MG63 (cell line): ENCODE measurements around the gene OR10J4. TPM values are rescaled to one million over a fixed set of nuclear protein-coding genes. Genes with fewer than 3 reads are reported as not detected.
"Not testable (repeated sequence)": the region's sequence is repeated elsewhere in the genome, so short reads cannot be mapped to it uniquely, and the experiment has no call there.

Source experiments
- DNase-seq: peaks from one replicate; pipeline ENCODE4 v3.0.0-alpha.2; 2020
- H3K27me3 ChIP-seq: fragments of 250-450 bp; sonication (Bioruptor Pico); 2 replicates; pipeline ENCODE4 v1.5.1; 2020; ENCODE audit warnings: mild to moderate bottlenecking, moderate library complexity
- H3K36me3 ChIP-seq: fragments of 250-450 bp; sonication (Bioruptor Pico); 2 replicates; pipeline ENCODE4 v1.5.1; 2020; ENCODE audit warnings: mild to moderate bottlenecking, moderate library complexity
- H3K4me3 ChIP-seq: fragments of 250-450 bp; sonication (Bioruptor Pico); 2 replicates; pipeline ENCODE4 v1.5.1; 2020; ENCODE audit warnings: mild to moderate bottlenecking, moderate library complexity
- H3K9me3 ChIP-seq: fragments of 250-450 bp; sonication (Bioruptor Pico); 2 replicates; pipeline ENCODE4 v1.5.1; 2020; ENCODE audit warnings: mild to moderate bottlenecking, moderate library complexity
- total RNA-seq: library from RNA; depleted of rRNA; stranded (reverse); fragments of >200 nt; shearing (Covaris generic); gene quantifications from 2 replicates; pipeline ENCODE4 v1.2.3, GENCODE V29; 2014; ENCODE audit warnings: low replicate concordance; rRNA removed

The OR10J4 gene
- not detected in 2 replicates for total RNA-seq

- H3K27me3 ChIP-seq = peaks cover 7% of the 10 kb centered on the region
- no peak for DNase-seq
- H3K9me3 ChIP-seq = no peaks in the 10 kb centered on the region
- no peak within 1 kb of the TSS for H3K4me3 ChIP-seq
- H3K36me3 ChIP-seq = no peaks in the 10 kb centered on the region
Measured at GRCh38 chr1:159431904-159432303, at the start of gene OR10J4. Gene OR10J4, plus strand, starts transcription at chr1:159432204.

GRCh38 chr1:159406821-159407220 lies 25.2 kb upstream of the OR10J4 start:
- no peak for DNase-seq
- no peaks in the 10 kb centered on the region for H3K9me3 ChIP-seq
- H3K4me3 ChIP-seq = no peak overlapping the region
- no peaks in the 10 kb centered on the region for H3K36me3 ChIP-seq
- no peaks in the 10 kb centered on the region for H3K27me3 ChIP-seq

- Histone ChIP-seq H3K9me3 (no peaks in the 10 kb centered on the region), H3K36me3 (no peaks in the 10 kb centered on the region), H3K27me3 (no peaks in the 10 kb centered on the region), H3K4me3 (no peak overlapping the region)
- DNase-seq = no peak
Measured at GRCh38 chr1:159408862-159409400, 23.1 kb upstream of the OR10J4 start.

GRCh38 chr1:159421821-159422220 lies 10.2 kb upstream of the OR10J4 start:
- H3K9me3 ChIP-seq = no peaks in the 10 kb centered on the region
- no peaks in the 10 kb centered on the region; the same call in 1 of the 2 replicates for H3K27me3 ChIP-seq
- H3K36me3 ChIP-seq = no peaks in the 10 kb centered on the region
- H3K4me3 ChIP-seq = no peak overlapping the region
- no peak for DNase-seq

GRCh38 chr1:159428536-159428935 lies 3.5 kb upstream of the OR10J4 start:
- DNase-seq = no peak
- Histone ChIP-seq H3K27me3 (peaks cover 7% of the 10 kb centered on the region), H3K9me3 (no peaks in the 10 kb centered on the region), H3K36me3 (no peaks in the 10 kb centered on the region), H3K4me3 (no peak overlapping the region)

GRCh38 chr1:159429074-159429861 lies 2.7 kb upstream of the OR10J4 start:
- no peaks in the 10 kb centered on the region for H3K9me3 ChIP-seq
- no peak overlapping the region for H3K4me3 ChIP-seq
- H3K27me3 ChIP-seq = peaks cover 7% of the 10 kb centered on the region
- DNase-seq = no peak
- H3K36me3 ChIP-seq = no peaks in the 10 kb centered on the region

- no peaks in the 10 kb centered on the region for H3K36me3 ChIP-seq
- H3K4me3 ChIP-seq = no peak overlapping the region
- no peak for DNase-seq
Measured at GRCh38 chr1:159430985-159431384, 1.0 kb upstream of the OR10J4 start.

GRCh38 chr1:159436469-159436868 lies 4.5 kb downstream of the OR10J4 start:
- H3K4me3 ChIP-seq = no peak overlapping the region
- no peak for DNase-seq
- H3K9me3 ChIP-seq = no peaks in the 10 kb centered on the region
- no peaks in the 10 kb centered on the region for H3K36me3 ChIP-seq
- no peaks in the 10 kb centered on the region for H3K27me3 ChIP-seq

More at GRCh38 chr1:159430985-159431384, 1.0 kb upstream of the OR10J4 start:
- Histone ChIP-seq H3K27me3 (peaks cover 7% of the 10 kb centered on the region), H3K9me3 (no peaks in the 10 kb centered on the region)

- Histone ChIP-seq H3K4me3 (no peak within 1 kb of the TSS), H3K27me3 (no peaks in the 10 kb centered on the region), H3K36me3 (no peaks in the 10 kb centered on the region), H3K9me3 (no peaks in the 10 kb centered on the region)
- DNase-seq = no peak
Measured at GRCh38 chr1:159439422-159439821, 7.4 kb downstream of the OR10J4 start, which contains the start of gene OR10J1. Gene OR10J1, plus strand, starts transcription at chr1:159439722. Its CDS starts 70 bp downstream, at chr1:159439792.

- H3K4me3 ChIP-seq = no peak overlapping the region
- no peaks in the 10 kb centered on the region for H3K27me3 ChIP-seq
- no peaks in the 10 kb centered on the region for H3K36me3 ChIP-seq
- no peaks in the 10 kb centered on the region for H3K9me3 ChIP-seq
- DNase-seq = no peak
Measured at GRCh38 chr1:159441360-159441759, 9.4 kb downstream of the OR10J4 start.

- DNase-seq = no peak
- Histone ChIP-seq H3K4me3 (no peak overlapping the region), H3K27me3 (no peaks in the 10 kb centered on the region)
Measured at GRCh38 chr1:159442428-159442827, 10.4 kb downstream of the OR10J4 start.

GRCh38 chr1:159443066-159443750 lies 11.2 kb downstream of the OR10J4 start:
- no peaks in the 10 kb centered on the region for H3K36me3 ChIP-seq
- no peaks in the 10 kb centered on the region for H3K27me3 ChIP-seq
- no peak for DNase-seq
- no peak overlapping the region for H3K4me3 ChIP-seq
- peaks cover 3% of the 10 kb centered on the region for H3K9me3 ChIP-seq

More at GRCh38 chr1:159442428-159442827, 10.4 kb downstream of the OR10J4 start:
- Histone ChIP-seq H3K36me3 (no peaks in the 10 kb centered on the region), H3K9me3 (no peaks in the 10 kb centered on the region)

- Histone ChIP-seq H3K36me3 (no peaks in the 10 kb centered on the region), H3K9me3 (peaks cover 6% of the 10 kb centered on the region), H3K4me3 (no peak overlapping the region), H3K27me3 (no peaks in the 10 kb centered on the region)
- DNase-seq = no peak
Measured at GRCh38 chr1:159444511-159444910, 12.5 kb downstream of the OR10J4 start.

GRCh38 chr1:159448181-159448580 lies 16.2 kb downstream of the OR10J4 start:
- Histone ChIP-seq H3K36me3 (no peaks in the 10 kb centered on the region), H3K4me3 (no peak overlapping the region), H3K27me3 (0 out of 2 replicates have a peak, but pooled peaks cover 2% of the 10 kb centered on the region), H3K9me3 (peaks cover 6% of the 10 kb centered on the region)
- no peak for DNase-seq

- not testable (repeated sequence) for H3K27me3 ChIP-seq, DNase-seq, H3K36me3 ChIP-seq, H3K4me3 ChIP-seq, H3K9me3 ChIP-seq
Measured at GRCh38 chr1:159449605-159450004, 17.6 kb downstream of the OR10J4 start.

- H3K9me3 ChIP-seq = no peaks in the 10 kb centered on the region; the same call in 1 of the 2 replicates
- DNase-seq = no peak
- no peaks in the 10 kb centered on the region for H3K27me3 ChIP-seq
- no peak overlapping the region for H3K4me3 ChIP-seq
- H3K36me3 ChIP-seq = no peaks in the 10 kb centered on the region
Measured at GRCh38 chr1:159459551-159459950, 27.5 kb downstream of the OR10J4 start.

- DNase-seq = no peak
- Histone ChIP-seq H3K36me3 (no peaks in the 10 kb centered on the region), H3K9me3 (no peaks in the 10 kb centered on the region; the same call in 1 of the 2 replicates), H3K4me3 (no peak overlapping the region), H3K27me3 (no peaks in the 10 kb centered on the region)
Measured at GRCh38 chr1:159465191-159465603, 33.2 kb downstream of the OR10J4 start.
